ENCODE measurements around the gene TNFRSF11A. TPM values are rescaled to one million over a fixed set of nuclear protein-coding genes. Genes with fewer than 3 reads are reported as not detected.

TNFRSF11A gene
- total RNA-seq, 1 donor = not detected

DNA sequence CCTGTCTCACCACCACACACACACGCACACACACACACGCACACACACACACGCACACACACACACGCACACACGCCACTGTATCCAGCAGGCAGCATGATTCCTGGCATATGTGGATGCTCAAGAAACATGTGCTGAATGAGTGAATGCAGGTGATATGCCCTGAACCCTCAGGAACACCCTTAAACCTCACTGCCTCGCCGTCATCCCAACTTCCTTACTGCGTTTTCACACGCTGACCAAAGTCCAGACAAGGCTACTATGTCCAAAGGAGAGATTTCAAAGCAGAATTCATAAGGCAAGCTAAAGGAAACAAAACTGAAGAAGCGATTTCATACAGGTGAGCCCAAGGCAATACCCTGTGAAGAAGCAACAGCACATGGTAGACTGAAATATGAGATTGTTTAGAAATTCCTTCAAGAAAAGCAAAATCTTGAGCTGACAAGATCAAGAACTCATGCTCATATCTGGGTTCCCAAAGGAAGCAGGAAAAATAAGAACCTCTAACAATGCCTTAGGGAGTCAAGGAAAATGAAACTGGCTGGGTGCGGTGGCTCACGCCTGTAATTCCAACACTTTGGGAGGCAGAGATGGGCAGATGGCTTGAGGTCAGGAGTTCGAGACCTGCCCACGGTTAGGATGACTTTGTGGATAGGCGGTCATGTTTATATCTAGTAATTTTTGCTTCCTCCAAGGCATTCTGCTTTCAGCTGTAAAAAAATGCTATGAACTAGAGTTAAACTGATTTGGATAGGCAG lies 69.1 kb downstream of the TNFRSF11A start:
- DNase-seq (ENCODE audit: low read depth) = no peak
- TF ChIP-seq, protein P1, sequence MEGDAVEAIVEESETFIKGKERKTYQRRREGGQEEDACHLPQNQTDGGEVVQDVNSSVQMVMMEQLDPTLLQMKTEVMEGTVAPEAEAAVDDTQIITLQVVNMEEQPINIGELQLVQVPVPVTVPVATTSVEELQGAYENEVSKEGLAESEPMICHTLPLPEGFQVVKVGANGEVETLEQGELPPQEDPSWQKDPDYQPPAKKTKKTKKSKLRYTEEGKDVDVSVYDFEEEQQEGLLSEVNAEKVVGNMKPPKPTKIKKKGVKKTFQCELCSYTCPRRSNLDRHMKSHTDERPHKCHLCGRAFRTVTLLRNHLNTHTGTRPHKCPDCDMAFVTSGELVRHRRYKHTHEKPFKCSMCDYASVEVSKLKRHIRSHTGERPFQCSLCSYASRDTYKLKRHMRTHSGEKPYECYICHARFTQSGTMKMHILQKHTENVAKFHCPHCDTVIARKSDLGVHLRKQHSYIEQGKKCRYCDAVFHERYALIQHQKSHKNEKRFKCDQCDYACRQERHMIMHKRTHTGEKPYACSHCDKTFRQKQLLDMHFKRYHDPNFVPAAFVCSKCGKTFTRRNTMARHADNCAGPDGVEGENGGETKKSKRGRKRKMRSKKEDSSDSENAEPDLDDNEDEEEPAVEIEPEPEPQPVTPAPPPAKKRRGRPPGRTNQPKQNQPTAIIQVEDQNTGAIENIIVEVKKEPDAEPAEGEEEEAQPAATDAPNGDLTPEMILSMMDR (IDR thresholded peaks at IDR 0.05; ENCODE audit: insufficient read depth, low read depth, low read length) = no peak

DNA sequence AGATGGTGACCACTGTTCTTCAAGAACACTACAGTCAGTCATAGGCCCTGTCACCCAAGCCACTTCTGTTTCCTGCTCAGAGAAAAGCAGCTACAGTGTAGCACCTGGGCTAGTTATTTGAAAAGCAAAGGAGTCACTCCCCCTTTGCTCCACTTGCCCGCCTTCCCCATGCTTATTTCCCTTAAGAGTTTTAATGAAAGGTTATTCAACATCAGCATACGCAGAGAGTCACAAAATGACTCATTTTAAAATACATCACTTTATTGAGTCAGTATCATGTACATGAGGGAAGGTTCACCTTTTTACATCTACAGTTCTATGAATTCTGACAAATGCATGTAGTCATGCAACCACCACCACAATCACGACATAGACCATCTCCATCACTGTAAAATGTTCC lies 71.3 kb downstream of the TNFRSF11A start:
- DNase-seq (ENCODE audit: low read depth) = no peak
- TF ChIP-seq, protein P1 (IDR thresholded peaks at IDR 0.05; ENCODE audit: insufficient read depth, low read depth, low read length) = no peak

More for the DNA sequence above, 69.1 kb downstream of the TNFRSF11A start:
- no peak overlapping the region for H3K4me3 ChIP-seq (ENCODE audit: low read depth, low read length)

DNA sequence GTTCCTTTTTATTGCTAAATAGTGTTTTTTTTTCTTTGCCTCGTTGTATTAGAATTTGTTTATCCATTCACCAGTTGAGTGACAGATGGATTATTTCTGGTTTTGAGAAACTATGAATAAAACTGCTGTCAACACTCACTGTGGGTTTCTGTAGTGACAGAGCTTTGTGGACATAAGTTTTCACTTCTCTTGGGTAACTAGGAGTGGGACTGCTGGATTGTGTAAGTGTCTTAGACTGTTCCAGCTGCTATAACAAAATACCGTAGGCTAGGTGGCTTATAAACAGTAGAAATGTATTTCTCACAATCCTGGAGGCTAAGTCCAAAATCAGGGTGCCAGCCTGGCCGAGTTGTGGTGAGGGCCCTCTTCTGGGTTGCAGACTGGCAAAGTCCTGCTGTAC lies 71.9 kb downstream of the TNFRSF11A start:
- no peak overlapping the region for H3K4me3 ChIP-seq (ENCODE audit: low read depth, low read length)
- TF ChIP-seq, protein P1 (IDR thresholded peaks at IDR 0.05; ENCODE audit: insufficient read depth, low read depth, low read length) = no peak

More for the DNA sequence above, 71.3 kb downstream of the TNFRSF11A start:
- no peak overlapping the region for H3K4me3 ChIP-seq (ENCODE audit: low read depth, low read length)

DNA sequence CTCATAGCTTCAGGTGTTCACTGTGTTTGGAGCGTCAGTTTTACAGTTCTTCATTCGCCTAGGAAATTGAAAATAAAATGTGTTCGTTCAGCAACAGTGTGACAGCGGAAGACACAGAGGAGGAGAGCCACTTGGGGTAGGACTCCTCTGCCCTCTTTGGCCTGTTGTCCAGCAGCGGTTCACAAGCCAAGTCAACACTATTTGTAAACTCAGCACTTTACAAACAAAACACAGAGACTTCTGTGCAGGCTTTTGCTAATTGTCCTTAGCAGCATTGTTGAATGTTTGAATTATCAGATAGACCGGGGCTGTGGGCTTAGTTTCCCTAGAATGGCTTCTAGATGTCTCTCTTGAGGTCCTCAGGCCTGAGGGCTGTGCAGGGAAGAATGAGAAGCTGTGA lies 73.2 kb downstream of the TNFRSF11A start:
- no peak for DNase-seq (ENCODE audit: low read depth)
- H3K4me3 ChIP-seq (ENCODE audit: low read depth, low read length) = no peak overlapping the region
- TF ChIP-seq, protein P1 (IDR thresholded peaks at IDR 0.05; ENCODE audit: insufficient read depth, low read depth, low read length) = no peak

More for the DNA sequence above, 71.9 kb downstream of the TNFRSF11A start:
- no peak for DNase-seq (ENCODE audit: low read depth)

DNA sequence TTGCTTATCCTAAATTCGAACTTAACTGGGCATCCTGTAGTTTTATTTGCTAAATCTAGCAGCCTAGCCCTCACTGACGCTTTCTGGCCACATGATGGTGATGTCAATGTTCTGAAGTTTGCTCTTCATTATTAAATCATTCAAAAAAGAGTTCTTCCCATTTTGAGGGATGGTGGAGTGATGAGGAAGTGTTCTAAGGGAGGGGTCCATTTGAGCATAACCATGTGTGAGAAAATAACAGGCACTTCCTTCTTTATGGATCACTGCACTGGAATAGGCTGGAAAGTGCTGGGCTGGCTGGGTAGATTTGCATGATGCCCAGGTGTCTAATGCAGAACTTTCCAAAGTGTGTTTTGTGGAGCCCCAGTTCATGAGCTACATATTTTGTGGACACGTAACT lies 74.2 kb downstream of the TNFRSF11A start:
- TF ChIP-seq, protein P1 (IDR thresholded peaks at IDR 0.05; ENCODE audit: insufficient read depth, low read depth, low read length) = no peak
- no peak overlapping the region for H3K4me3 ChIP-seq (ENCODE audit: low read depth, low read length)
- DNase-seq (ENCODE audit: low read depth) = no peak

DNA sequence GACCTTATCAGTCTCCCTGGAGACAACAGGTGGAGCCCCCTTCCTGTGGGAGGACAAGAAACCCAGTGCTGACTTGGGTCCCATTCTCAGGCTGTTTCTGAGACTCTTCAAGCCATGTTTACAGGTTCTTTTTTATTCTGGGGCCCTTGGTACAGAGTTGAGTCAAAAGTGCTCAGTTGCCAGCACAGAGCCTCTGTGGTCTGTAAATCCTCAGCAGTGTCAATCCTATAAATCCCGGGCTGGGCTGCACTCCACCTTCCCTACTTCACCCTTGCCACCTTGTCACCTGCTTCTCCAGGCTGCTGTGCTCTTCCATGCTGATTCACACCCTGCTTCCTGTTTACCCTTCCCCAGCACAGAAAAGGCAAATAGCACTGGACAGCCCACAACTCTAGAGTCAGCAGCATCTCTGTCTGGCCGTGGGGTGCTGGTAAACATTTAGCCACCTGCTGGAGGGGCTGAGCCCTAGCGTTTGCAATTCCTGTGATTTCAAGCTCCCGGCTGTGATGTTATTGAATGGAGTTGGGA lies 74.7 kb downstream of the TNFRSF11A start:
- H3K4me3 ChIP-seq (ENCODE audit: low read depth, low read length) = no peak overlapping the region
- TF ChIP-seq, protein P1 (IDR thresholded peaks at IDR 0.05; ENCODE audit: insufficient read depth, low read depth, low read length) = peak; percentile 16
- DNase-seq (ENCODE audit: low read depth) = no peak
